Effector CD8-positive, alpha-beta T cell (primary cell): Measurements from ENCODE around the gene AP3M1.

Source experiments
- DNase-seq: peaks from one replicate; lab custom pipeline; 2025; lab: John Stamatoyannopoulos, UW

AP3M1 gene

DNA sequence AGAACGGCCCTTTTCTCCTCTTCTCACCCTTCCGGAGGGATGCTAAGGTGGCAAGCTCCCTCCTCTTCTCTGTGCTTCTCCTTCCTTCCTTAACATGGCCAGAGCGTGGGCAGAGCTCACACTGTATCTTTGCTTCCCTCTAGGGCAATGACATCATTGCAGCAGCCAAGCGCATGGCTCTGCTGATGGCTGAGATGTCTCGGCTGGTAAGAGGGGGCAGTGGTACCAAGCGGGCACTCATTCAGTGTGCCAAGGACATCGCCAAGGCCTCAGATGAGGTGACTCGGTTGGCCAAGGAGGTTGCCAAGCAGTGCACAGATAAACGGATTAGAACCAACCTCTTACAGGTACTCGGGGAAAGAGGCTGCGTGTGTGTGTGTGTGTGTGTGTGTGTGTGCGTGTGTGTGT, 36.6 kb downstream of the AP3M1 start:
- no peak for DNase-seq

DNA sequence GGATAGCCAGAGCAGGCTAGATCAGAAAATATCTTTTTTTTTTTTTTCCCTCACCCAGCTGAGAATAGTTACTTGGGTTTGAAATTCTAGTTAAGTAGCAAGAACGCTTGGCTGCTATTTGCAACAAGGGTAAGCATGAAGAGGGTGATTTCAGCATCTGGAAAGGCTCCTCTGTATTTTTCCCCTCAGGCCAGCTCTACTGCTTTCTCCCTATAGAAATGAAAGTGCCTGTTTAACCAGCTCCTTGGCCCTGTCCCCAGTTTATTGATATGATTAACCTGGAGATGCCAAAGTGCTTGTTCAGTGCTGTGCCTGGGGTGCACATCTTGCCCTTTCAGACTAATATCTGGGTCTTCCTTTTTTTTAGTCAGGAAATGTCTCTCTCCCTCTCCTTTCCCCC, 37.1 kb downstream of the AP3M1 start:
- DNase-seq, result no peak

DNA sequence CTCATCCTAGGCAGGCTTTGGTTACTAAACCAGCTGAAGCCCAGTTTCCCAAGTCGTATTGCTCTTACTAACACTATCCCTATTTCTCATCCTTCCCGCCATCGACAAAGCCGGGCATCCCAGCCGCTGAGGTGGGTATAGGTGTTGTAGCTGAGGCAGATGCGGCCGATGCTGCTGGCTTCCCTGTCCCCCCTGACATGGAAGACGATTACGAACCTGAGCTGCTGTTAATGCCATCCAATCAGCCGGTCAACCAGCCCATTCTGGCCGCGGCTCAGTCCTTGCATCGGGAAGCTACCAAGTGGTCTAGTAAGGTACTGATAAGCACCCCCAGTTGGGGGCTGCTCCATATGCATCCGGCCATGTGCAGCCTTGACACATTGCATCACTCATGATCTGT, 38.8 kb downstream of the AP3M1 start:
- no peak for DNase-seq

DNA sequence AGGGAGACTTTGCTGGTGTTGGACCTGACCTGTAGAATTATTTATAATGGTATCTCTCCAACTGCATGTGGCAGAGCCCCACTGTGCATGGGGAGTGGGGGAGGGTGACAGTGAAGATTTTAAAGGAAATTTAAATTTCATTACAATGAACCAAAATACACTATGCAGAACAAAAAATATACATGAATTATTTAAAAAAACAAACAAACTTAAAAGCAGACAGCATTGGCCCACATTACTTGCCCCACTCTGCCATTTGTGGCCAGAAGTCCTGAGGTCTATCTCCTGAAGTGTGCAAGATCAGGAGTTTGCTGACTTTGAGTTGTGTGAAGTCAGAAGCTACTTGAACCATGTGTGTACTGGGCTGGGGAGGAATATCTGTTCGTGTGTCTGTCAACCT, 40.5 kb downstream of the AP3M1 start:
- DNase-seq, result no peak

DNA sequence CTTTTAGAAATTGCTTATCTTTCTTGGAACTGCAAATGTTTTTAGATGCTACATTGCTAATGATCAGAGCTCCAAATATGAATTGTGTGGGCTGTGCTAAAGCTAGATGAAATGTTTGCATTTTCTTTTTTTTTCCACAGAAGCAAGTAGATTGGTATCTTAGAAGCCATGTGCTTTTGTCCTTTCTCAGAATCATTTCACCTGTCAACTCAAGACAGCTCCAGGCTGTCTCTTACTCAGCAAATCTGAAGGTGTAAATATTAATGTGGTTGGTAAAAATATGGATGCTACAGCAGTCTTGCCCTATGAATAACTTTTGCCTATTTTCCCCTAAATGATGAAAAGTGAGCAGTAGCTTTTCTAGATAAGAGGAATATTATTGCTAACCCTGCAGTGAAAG, 41.2 kb downstream of the AP3M1 start:
- DNase-seq, result no peak

DNA sequence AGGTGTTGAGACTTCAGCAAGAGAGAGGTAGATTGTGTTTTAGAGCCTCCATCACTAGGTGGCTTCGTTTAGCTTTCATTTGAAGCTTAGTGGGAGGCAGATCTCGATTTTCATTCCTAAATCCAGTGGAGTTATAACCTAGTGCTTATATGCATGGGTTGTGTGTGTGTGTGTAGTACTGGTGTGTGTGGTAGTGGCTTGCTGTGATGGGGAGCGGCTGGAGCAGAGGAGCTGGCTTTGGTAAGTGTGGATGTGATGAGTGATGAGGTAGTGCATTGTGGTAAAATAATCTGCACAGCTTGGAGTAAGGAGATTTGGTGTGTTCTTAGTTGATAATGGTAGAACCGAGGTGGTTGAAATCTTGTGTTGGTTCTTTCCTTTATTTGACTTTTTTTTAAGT, 43.2 kb downstream of the AP3M1 start:
- DNase-seq, result no peak

DNA sequence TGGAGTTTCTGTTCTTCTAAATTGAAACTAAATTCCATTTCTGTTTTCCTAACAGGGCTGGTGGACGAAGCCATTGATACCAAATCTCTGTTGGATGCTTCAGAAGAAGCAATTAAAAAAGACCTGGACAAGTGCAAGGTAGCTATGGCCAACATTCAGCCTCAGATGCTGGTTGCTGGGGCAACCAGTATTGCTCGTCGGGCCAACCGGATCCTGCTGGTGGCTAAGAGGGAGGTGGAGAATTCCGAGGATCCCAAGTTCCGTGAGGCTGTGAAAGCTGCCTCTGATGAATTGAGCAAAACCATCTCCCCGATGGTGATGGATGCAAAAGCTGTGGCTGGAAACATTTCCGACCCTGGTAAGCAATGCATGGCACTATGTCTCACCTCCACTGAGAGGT, 45.6 kb downstream of the AP3M1 start:
- DNase-seq, result no peak

DNA sequence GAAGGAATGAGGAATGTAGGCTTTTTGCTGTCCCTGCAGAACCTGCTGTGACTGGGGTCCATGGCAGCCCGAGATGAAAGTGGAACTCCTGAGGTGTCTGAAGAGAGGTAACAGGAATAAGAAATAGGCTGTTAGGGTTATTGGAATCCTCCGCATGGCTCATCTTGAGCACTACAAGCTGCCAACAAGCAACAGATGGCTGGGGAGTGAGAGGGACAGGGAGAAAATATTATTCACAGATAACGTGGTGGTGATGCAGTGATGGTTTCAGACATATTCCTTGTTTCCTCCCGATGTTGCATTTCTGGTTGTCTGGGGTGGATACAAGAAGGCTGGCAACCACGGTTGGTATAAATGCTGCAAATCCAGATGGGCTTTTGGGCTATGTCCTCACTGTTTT, 46.1 kb downstream of the AP3M1 start:
- no peak for DNase-seq

DNA sequence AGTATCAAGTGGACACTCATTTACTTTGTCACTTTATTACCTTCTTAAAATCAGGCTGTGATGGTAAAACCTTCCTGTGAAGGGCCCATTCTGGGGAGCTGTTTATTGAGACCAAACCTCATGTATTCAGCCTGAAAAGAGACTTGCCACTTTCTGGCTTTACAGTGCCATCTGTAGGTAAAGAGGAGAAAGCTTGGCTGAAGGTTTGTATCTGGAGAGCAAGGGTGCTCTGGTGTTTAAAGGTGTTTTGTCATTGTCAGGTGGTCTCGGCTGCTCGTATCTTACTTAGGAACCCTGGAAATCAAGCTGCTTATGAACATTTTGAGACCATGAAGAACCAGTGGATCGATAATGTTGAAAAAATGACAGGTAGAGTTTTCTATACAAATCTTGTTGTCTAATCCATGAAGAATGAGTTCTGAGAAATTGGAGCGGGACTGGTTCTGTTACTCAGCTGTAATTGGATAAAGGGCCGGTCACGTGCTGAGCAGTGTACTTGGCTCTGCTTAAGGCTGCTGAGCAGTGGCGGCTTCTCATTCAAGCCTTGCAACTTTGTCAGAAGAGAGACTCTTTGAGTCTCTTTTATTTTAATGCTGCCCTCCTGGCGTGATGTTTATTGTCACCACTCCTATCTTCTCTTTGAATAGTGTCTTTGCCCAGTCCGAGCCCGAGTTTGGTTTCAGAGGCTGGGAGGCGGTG, 46.9 kb downstream of the AP3M1 start:
- DNase-seq, result no peak

DNA sequence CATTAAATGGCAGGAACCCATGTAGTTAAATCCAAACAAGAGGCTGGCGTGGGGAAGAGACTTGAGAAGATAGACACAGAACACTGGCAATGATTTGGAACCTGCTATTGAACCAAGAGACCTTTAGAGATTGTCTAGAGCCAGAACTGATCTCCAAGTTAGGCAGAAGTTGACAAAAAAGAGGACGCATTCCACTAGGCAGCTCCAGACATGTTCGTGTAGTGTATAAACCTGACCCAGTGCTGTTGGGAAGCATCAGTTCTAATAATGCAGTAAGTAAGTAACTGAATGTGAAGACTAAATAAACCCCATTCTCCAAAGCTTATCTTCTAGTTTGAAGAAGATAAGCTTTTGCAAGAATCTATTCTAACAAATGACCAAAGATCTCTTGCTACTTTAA, 50.8 kb downstream of the AP3M1 start:
- DNase-seq, result no peak

DNA sequence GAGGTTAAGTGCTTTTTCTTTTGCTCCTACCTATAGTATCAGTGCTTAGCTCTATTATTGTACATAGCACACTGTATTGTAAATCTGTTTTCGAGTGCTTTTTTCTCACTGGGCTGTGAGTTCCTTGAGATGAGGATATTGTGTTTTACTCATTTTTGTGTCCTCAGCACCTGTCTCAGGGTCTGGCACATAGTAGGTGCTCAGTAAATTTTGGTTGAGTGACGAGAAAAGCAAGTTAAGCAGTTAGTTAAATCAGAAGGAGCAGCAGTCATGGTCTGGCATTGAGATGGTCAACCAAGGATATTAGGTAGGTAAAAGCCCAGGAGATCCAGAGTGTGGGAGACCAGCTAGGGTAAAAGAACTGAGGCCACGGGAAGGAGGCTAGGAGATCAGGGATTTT, 51.2 kb downstream of the AP3M1 start:
- no peak for DNase-seq

DNA sequence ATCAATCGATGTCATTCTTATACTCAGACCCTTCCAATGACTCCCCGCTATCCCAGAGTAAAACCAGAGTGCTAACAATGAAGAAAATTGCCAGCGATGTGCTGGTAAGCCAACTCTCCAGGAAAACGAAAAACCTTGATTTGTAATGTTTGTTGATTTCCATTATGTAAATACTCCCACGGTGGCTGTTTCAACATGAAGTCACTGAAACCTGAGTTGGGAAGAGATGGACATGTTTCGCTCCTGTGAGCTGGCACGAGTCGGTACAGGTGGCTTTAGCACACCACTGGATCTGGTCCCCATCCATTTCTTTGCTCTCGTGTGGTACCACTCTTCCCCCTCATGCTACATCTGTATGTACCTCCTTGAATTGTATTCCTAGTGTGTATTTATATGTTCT, 52.9 kb downstream of the AP3M1 start:
- DNase-seq, result no peak

DNA sequence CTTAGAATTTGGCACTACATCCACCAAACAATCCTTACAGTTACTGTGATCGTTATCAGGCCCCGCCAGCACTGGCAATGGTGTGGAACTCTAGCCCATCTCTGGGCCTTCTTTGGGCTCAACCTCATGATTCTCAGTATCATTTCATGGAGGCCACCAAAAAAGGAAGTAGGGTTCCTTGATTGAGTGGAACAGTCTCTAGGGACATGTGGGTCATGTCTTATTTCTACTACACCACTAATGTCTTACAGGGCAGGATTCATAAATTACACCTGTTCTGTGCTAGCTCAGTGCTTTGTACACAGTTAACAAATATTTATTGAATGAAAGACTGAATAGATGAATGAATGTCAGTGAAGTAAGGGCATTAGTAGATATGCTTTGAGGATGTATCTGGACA, 53.9 kb downstream of the AP3M1 start:
- no peak for DNase-seq

DNA sequence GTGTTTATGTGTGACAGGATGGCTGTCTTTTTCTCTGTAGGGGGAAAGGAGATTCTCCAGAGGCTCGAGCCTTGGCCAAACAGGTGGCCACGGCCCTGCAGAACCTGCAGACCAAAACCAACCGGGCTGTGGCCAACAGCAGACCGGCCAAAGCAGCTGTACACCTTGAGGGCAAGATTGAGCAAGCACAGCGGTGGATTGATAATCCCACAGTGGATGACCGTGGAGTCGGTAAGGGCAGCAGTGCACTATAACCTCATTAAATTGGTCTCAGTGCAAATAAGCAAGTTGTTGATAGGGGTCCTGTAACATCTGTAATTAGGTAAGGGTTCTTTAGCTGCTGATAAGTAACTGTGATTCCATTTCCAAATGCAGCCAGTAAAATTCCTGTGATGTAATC, 56.4 kb downstream of the AP3M1 start:
- no peak for DNase-seq

DNA sequence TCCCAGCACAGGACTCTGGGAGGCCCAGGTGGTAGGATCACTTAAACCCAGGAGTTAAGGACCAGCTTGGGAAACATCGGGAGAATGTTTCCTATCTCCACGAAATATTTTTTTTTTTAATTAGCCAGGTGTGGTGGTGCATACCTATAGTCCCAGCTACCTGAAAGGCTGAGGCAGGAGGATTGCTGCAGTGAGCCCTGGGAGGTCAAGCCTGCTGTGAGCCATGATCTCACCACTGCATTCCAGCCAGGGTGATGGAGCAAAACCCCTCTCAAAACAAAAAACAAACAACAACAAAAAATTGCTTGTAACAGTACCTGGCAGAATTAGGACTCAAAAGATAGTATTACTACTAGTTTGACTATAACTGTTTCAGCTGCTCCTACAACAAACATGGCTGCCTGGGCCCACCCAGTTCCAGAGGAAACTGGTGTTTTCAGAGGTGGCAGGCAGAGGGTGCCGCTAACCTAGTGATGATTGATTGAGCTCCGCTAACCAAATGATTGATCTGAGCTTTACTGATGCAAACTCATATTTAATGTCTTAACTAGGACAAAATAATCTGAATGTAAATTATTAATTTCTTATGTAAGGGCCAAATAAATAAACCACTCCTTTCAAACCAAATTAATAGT, 57.0 kb downstream of the AP3M1 start:
- DNase-seq, result no peak

DNA sequence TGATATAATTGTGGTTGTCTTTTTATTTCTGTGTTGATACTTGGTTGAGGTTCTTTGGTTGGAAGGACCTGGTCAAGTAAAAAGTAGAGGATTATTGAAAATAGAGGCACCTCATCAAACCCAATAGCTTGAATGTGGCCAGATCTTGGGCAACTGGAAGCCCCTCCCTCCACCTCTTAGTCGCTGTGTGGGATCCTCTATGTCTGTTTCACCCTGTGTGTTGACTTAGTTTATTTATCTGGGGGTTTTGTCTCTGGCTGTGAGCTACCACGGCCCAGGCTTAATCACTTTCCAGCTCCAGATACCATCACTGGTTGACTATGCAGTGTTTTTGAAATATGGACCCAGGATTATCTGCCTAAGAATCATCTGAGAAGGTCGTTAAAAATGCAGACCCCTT, 58.3 kb downstream of the AP3M1 start:
- no peak for DNase-seq

DNA sequence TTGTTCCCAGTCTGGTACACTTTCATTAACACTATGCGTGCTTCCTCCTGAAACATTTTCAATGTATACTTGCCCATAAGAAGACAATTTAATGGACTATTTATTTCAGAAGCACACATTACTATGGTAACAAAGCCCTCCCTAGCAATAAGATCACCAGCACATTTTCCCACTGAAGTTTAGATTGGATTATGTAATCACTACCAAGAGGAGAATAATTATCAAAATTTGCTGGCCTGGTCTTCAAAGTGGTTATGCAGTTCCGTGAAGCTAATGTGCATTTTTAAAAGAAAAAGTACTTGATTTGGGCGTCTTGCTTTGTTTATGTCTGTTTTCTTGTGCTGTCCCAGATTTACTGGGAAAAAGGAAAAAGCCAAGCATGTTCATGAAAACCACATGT, 61.9 kb downstream of the AP3M1 start:
- DNase-seq, result no peak

DNA sequence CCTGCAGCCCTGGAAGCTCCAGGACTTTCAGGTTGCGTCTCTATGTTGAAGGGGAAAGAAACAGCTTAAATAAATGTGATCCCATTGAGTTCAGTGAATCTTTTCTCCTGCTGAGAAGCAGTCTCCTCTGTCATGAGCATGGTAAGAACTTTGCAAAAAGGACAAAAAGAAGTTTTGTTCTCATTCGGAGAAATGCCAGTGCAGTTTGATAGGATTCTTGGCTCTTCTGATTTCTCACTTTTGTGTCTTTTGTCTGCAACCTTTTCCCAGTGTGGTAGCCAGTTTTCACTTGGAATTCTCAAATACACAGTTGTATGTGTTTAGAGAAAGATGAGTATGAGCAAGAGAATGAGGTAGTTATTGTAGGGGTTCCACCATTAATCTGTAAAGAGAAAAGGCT, 64.3 kb downstream of the AP3M1 start:
- no peak for DNase-seq

DNA sequence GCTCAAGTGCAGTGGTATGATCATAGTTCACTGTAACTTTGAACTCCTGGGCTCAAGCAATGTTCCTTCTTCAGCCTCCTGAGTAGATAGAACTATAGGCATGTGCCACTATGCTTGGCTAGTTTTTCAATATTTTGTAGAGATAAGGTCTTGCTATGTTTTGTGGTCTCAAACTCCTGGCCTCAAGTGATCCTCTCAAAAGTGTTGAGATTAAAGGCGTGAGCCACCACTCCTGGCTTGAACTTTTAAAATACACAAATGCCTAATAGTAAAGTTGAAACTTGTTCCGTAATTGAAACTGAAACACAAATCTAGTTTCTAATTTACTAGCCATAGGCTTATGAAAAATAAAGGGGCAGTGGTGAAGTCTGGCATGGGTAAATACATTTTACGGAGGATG, 65.7 kb downstream of the AP3M1 start:
- no peak for DNase-seq

DNA sequence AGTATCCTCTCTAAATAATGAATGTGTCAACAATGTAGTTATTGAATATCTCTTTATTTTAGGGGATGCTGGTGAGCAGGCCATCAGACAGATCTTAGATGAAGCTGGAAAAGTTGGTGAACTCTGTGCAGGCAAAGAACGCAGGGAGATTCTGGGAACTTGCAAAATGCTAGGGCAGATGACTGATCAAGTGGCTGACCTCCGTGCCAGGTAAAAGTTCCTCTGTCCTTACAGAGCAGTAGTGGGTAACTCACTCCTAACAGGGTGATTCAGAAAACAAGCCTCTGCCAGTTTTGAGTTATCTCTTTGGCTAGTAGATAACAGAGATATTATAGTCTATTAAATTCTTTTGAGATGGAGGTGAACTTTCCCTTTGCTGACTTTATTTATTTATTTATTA, 67.3 kb downstream of the AP3M1 start:
- DNase-seq, result no peak

DNA sequence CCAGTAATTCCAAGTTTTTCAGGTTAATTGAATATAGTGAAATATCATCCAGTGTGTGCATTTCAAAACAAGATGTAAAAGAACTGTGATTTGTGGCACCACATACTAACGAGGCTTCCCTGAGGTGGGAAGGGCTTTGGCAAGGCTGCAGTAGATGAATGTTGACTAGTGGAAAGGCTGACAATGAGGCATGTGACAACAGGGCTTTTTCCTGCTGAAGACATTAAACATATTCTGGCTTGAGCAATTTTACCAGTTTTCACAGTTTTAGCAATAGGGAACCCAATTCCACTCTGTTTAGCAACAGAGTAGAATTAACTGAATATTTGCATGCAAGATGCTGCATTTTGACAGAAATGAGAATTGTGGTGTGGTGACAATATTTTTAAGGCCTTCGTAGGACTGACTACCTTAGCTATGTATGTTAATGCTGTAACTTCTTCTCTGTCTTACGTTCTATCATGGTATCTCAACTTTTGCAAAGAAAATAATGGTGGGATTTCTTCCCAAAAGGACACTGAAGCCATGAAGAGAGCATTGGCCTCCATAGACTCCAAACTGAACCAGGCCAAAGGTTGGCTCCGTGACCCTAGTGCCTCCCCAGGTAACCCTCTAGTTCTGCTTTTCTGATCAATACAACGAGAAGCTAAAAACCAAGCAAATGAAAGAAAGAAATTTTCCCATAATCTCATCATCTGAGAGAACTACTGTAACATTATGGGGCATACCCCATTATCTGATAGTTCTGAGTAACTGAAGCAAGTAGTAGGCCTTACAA, 68.5 kb downstream of the AP3M1 start:
- DNase-seq, result no peak

DNA sequence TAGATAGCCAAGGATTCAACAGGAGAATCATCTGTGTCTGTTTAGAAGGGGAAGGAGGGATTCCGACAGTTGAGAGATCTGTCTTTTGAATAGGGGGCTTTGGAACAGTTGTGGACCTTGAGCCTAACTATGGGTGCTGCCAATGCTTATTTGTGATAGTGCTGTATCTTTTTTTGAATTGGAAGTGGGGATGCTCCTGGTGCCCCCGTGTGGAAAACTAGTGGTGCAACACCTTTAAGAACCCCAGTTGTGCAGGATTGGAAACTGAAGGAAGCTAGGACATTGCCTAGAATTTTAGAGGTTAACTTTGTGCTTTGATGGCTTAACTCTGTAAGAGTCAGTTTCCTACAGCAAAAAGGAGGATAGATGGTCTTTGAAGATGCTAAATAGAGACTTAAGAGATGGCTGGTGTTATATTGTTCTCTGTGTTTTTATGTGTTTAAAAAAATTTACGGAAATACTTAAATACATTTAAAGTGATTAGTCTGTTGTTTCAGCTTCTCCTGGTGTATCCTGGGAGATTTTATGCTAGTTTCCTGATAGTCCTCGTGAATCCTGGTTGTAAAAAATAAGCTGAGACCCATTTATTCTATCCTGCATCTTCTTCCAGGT, 69.3 kb downstream of the AP3M1 start:
- DNase-seq, result no peak
